ENCODE data around the gene REV3L. TPM values are rescaled to one million over a fixed set of nuclear protein-coding genes. Genes with fewer than 3 reads are reported as not detected.

Gene REV3L
- total and polyA plus RNA-seq, 9 of the 15 experiments (the other 6 are each of a cell fraction or from before 2014, with no cell fraction given), result 5.5 to 24.4 (median 14.4) TPM

DNA sequence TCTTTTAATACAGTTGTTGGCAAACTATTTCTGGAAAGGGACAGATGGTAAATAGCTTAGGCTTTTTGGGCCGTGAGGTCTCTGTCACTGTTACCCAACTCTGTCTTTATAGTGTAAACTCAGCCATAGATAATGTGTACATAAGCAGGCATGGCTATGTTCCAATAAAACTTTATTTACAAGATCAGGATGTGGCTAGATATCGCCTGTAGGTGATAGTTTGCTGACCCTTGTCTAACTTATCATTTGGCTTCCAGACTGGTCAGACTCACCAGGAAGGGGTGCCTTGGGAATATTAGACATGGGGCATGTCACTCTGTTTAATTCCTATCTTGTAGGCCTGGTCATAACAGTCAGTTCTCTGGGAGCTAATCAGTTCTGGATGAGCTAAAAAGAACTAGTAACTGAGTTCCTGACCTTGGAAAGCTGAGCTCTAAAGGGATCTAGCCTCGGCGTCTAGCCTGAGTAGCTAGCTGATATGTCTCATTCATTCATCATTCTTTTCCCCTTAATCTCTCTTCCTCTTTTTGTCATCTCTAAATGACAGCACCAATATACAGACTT, 232.1 kb downstream of the REV3L start:
- Histone ChIP-seq H3K9me3 (replicated peaks; ENCODE audit: control insufficient read depth, insufficient read depth, low read depth, low read length) (no peaks in the 10 kb centered on the region), H3K27ac (ENCODE audit: extremely low read depth, low read depth, low read length) (peak overlapping the region; percentile 29; the same call in 1 of the 3 replicates), H3K4me2 (ENCODE audit: insufficient read depth, low read length) (peak overlapping the region; percentile 57), H2AFZ (ENCODE audit: low read depth, low read length) (peak overlapping the region; percentile 82), H3K4me1 (replicated peaks in 1 of 2; ENCODE audit: control insufficient read depth in 2 of 2, insufficient read depth in 2 of 2, low read length in 2 of 2) (peaks cover 10 to 19% of the 10 kb centered on the region in 2 experiments), H3K79me2 (ENCODE audit: control insufficient read depth, insufficient read depth, low read length) (no peaks in the 10 kb centered on the region), H3K9me1 (ENCODE audit: control insufficient read depth, insufficient read depth, low read length) (no peaks in the 10 kb centered on the region), H3K27me3 (ENCODE audit: control insufficient read depth in 2 of 2, insufficient read depth in 2 of 2, low read length in 2 of 2) (no peaks in the 10 kb centered on the region), H3K36me3 (ENCODE audit: control insufficient read depth, insufficient read depth, low read length) (no peaks in the 10 kb centered on the region), H3K9ac (ENCODE audit: insufficient read depth in 1 of 2, low read depth in 2 of 2, low read length in 2 of 2) (no peak overlapping the region), H3K4me3 (no peak overlapping the region), H4K20me1 (replicated peaks; ENCODE audit: control insufficient read depth, insufficient read depth, low read length) (no peaks in the 10 kb centered on the region)
- FAIRE-seq (peak; percentile 79), DNase-seq (ENCODE audit: extremely low read depth in 1 of 4, low spot score in 3 of 4) (peak; percentile 29 to 59 (median 32)), ATAC-seq (peak; percentile 67)
- WGBS (ENCODE audit: insufficient coverage, low coverage, missing lambda C conversion rate), result 1% methylated on average over 4 of the region's 4 CpGs
- intact Hi-C loops (cut with micrococcal nuclease), result loop anchor here (5.0 kb wide), 1 partner anchor 39 kb away; no protein-coding TSS in a partner anchor
- in situ Hi-C loops (cut with MboI), result loop anchor here (5.0 to 25.0 kb wide), 2 partner anchors 221 to 386 kb away; no protein-coding TSS in a partner anchor
- CTCF ChIA-PET (ENCODE audit: low intra/inter-chr PET ratio), result no interaction called here
- no TSS peak for BruUV-seq (replicated peaks)
- POLR2A ChIA-PET, result interaction anchor here (0.5 to 2.2 kb wide), 3 partner anchors 8 to 203 kb away, joined by 3 to 7 read pairs (median 3); a partner anchor contains a TSS
- TF ChIP-seq CBFA2T3 (IDR thresholded peaks at IDR 0.05) (peak; percentile 46), ZNF140 (CRISPR knock-in tag; IDR thresholded peaks at IDR 0.05) (no peak), FOXK2 (conservative IDR thresholded peaks at IDR 0.05 in 1 of 2, IDR thresholded peaks at IDR 0.05 in 1 of 2; ENCODE audit: low read depth in 2 of 2) (0 out of 4 replicates have a peak, but pooled peaks have one; percentile 26 to 40), DIDO1 (tag; IDR thresholded peaks at IDR 0.05; ENCODE audit: low read depth) (peak; percentile 40; the same call in 1 of the 2 replicates), MTA3 (IDR thresholded peaks at IDR 0.05; ENCODE audit: borderline replicate concordance) (peak; percentile 38; the same call in 1 of the 2 replicates), TOE1 (IDR thresholded peaks at IDR 0.05; ENCODE audit: borderline replicate concordance) (no peak), TOE1 (CRISPR knock-in tag; IDR thresholded peaks at IDR 0.05; ENCODE audit: borderline replicate concordance, low read depth) (no peak), DDX20 (tag; IDR thresholded peaks at IDR 0.05; ENCODE audit: low read depth) (no peak), SOX6 (IDR thresholded peaks at IDR 0.05) (0 out of 2 replicates have a peak, but pooled peaks have one; percentile 11), CXXC5 (CRISPR knock-in tag; IDR thresholded peaks at IDR 0.05) (0 out of 2 replicates have a peak, but pooled peaks have one; percentile 25), ESRRA (IDR thresholded peaks at IDR 0.05; ENCODE audit: borderline replicate concordance, low read depth) (peak; percentile 48; the same call in 1 of the 2 replicates)
- TF ChIP-seq, protein P1, sequence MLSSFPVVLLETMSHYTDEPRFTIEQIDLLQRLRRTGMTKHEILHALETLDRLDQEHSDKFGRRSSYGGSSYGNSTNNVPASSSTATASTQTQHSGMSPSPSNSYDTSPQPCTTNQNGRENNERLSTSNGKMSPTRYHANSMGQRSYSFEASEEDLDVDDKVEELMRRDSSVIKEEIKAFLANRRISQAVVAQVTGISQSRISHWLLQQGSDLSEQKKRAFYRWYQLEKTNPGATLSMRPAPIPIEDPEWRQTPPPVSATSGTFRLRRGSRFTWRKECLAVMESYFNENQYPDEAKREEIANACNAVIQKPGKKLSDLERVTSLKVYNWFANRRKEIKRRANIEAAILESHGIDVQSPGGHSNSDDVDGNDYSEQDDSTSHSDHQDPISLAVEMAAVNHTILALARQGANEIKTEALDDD (IDR thresholded peaks at IDR 0.05), result peak; percentile 98
- TF ChIP-seq, protein P2, sequence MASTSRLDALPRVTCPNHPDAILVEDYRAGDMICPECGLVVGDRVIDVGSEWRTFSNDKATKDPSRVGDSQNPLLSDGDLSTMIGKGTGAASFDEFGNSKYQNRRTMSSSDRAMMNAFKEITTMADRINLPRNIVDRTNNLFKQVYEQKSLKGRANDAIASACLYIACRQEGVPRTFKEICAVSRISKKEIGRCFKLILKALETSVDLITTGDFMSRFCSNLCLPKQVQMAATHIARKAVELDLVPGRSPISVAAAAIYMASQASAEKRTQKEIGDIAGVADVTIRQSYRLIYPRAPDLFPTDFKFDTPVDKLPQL (IDR thresholded peaks at IDR 0.05; ENCODE audit: extremely low read depth, insufficient read length), result no peak
